ENCODE results near the gene DAZAP1. TPM values are rescaled to one million over a fixed set of nuclear protein-coding genes. Genes with fewer than 3 reads are reported as not detected.

Gene DAZAP1
- total RNA-seq, 2 experiments from 2014 or later = 248 to 347 TPM

DNA sequence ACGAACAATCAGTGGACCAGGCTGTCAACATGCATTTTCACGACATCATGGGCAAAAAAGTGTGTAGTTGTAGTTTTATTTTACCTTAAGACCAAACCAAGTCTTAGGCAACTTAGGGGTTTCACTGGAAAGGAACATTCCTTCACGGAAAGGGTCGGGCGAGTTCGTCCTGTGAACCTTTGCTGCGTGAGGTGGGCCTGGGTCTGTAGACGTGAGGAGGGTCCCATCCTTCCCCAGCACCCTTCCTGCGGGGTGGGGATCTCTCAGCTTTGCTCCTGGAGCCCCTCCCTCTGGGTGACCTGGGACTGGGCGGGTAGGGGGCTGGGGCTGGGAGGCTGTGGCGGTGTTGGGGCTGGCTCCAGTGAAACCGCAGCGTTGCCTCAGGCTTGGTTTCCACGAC, 18.5 kb downstream of the DAZAP1 start:
- intact Hi-C loops (cut with DNase I, micrococcal nuclease) = no loop called here
- CTCF ChIA-PET = no interaction called here
- H3K4me1 Mint-ChIP-seq = no peaks in the 10 kb centered on the region

DNA sequence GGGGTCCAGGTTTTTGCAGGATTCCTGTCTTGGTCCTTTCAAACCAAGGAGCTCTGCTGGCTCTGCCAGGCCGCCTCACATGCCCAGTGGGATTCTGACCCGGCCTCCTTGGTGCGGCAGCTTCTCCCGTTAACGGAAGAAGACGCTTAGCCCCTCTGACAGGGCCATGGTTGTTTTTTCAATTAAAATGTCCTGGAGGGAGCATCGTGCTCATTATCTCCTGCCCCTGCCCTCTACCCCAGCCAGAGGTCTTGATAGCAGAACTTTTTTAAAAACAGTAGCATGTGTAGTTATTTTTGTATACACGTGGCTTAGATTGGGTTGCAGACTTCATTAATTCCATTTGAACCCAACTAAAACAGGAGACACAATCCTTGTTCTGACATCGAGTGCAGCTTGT, 19.4 kb downstream of the DAZAP1 start:
- no peaks in the 10 kb centered on the region for H3K4me1 Mint-ChIP-seq
- H3K36me3 Mint-ChIP-seq (ENCODE audit: low read depth) = peaks cover 24% of the 10 kb centered on the region
- DNase-seq = no peak
- no peak for ATAC-seq
- H3K4me3 Mint-ChIP-seq = no peak overlapping the region
- ChIA-PET POLR2A (no interaction called here), CTCF (interaction anchor here (1.1 kb wide), 1 partner anchor 11 kb away, joined by 3 read pairs; no protein-coding TSS in a partner anchor)
- no peaks in the 10 kb centered on the region for H3K9me3 Mint-ChIP-seq (ENCODE audit: low read depth)
- H3K27ac Mint-ChIP-seq = no peak overlapping the region
- no peaks in the 10 kb centered on the region for H3K27me3 Mint-ChIP-seq
- intact Hi-C loops (cut with DNase I, micrococcal nuclease) = no loop called here

More for the DNA sequence above, 18.5 kb downstream of the DAZAP1 start:
- peaks cover 22% of the 10 kb centered on the region for H3K36me3 Mint-ChIP-seq (ENCODE audit: low read depth)
- no peaks in the 10 kb centered on the region for H3K9me3 Mint-ChIP-seq (ENCODE audit: low read depth)
- no peaks in the 10 kb centered on the region for H3K27me3 Mint-ChIP-seq
- DNase-seq = no peak
- POLR2A ChIA-PET = no interaction called here
- no peak overlapping the region for H3K4me3 Mint-ChIP-seq
- ATAC-seq = no peak
- H3K27ac Mint-ChIP-seq = no peak overlapping the region

DNA sequence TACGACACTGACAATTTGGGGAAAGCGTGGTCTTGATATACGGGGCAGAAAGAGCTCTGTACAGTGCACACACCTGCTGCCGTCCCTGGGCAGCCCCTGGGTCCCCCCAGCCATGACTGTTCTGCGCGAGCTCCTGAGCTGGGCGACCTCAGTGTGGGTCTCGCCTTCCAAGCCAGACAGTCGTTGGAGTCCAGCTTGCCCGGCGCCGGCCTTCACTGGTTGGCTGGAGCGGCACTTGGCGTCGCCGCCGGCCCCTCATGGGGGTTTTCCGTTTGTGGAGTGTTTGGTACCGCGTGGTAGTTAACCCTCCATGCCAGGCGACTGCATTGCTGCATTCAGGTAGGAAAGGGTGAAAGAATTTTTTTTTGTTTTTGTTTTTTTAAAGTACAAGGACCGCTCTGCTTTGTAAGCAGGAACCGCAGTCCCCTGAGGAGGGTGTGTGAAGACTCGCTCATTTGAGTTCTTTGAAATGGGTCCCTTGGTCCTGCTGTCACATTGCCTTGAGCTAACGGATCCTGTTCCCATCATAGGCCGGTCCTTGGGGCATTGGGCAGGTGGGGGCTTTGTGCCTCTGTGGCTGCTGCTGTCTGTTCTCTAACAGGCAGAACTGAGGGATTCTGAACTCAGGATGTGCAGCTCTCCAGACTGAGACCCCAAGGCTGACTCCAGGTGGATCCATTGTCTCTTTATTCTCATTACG, 20.0 kb downstream of the DAZAP1 start:
- ChIA-PET POLR2A (no interaction called here), CTCF (interaction anchor here (0.6 to 1.1 kb wide), 3 partner anchors 9 to 13 kb away, joined by 3 read pairs; no protein-coding TSS in a partner anchor)
- intact Hi-C loops (cut with DNase I, micrococcal nuclease) = no loop called here
- peaks cover 27% of the 10 kb centered on the region for H3K36me3 Mint-ChIP-seq (ENCODE audit: low read depth)
- DNase-seq (no peak), ATAC-seq (no peak)
- no peaks in the 10 kb centered on the region for H3K9me3 Mint-ChIP-seq (ENCODE audit: low read depth)
- no peaks in the 10 kb centered on the region for H3K27me3 Mint-ChIP-seq
- H3K4me1 Mint-ChIP-seq = no peaks in the 10 kb centered on the region
- H3K27ac Mint-ChIP-seq = no peak overlapping the region
- H3K4me3 Mint-ChIP-seq = no peak overlapping the region

DNA sequence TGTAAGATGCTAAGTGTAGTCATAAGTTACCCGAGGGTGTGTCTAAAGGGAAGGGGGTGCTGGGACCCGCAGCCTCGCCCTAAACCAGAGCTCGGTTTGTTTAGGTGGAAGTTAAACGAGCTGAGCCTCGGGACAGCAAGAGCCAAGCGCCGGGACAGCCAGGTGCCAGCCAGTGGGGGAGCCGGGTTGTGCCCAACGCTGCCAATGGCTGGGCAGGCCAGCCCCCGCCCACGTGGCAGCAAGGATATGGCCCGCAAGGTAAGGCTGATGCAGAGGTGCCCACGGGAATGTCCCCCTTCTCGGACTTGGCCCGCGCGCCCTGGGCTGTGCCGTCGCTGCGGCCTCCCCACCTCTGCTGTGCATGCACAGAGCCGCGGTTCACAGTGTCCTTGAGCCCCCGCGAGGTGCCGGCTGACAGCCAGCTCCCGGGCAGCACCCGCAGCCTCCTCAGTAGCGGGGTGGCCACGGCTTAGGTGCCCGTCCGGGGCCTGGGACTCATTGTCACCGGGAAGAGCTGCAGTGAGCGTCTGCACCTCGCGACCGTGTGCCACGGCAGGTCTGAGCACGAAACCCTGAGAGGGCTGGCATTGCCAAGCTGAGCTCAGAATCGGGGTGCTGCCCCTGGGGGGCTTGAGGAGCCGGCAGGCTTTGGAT, 21.5 kb downstream of the DAZAP1 start:
- H3K36me3 Mint-ChIP-seq (ENCODE audit: low read depth) = peaks cover 27% of the 10 kb centered on the region
- H3K27ac Mint-ChIP-seq = no peak overlapping the region
- CTCF ChIA-PET = interaction anchor here (0.8 to 1.4 kb wide), 2 partner anchors 16 to 20 kb away, joined by 3 read pairs; no protein-coding TSS in a partner anchor
- no peaks in the 10 kb centered on the region for H3K27me3 Mint-ChIP-seq
- H3K4me3 Mint-ChIP-seq = no peak overlapping the region
- no peaks in the 10 kb centered on the region for H3K9me3 Mint-ChIP-seq (ENCODE audit: low read depth)
- POLR2A ChIA-PET = no interaction called here
- DNase-seq (no peak), ATAC-seq (no peak)
- H3K4me1 Mint-ChIP-seq = no peaks in the 10 kb centered on the region
- intact Hi-C loops (cut with DNase I, micrococcal nuclease) = no loop called here

DNA sequence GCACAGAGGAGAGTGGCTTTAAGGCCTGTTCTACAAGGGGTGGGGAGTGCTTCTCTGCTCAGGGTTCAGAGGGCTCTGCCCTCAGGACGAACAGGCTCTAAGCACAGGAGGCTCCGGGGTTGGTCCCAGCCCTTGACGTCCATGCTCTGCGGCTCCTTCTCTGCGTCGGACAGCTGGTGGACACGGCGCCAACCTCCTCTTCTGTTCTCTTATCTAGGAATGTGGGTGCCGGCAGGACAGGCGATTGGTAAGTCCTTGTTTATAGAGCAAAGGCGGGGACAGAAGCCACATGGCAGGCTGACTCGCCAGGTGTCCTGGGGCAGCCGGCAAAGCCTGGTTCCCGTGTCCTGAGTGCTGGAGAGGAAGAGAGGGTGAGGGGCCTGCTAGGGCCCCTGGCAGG, 22.4 kb downstream of the DAZAP1 start:
- Mint-ChIP-seq H3K4me1 (no peaks in the 10 kb centered on the region), H3K36me3 (ENCODE audit: low read depth) (peaks cover 23% of the 10 kb centered on the region), H3K27ac (no peak overlapping the region), H3K4me3 (no peak overlapping the region), H3K27me3 (no peaks in the 10 kb centered on the region), H3K9me3 (ENCODE audit: low read depth) (no peaks in the 10 kb centered on the region)
- intact Hi-C loops (cut with DNase I, micrococcal nuclease) = no loop called here
- ChIA-PET CTCF (interaction anchor here (1.4 kb wide), 1 partner anchor 21 kb away, joined by 3 read pairs; no protein-coding TSS in a partner anchor), POLR2A (no interaction called here)
- ATAC-seq = no peak
- no peak for DNase-seq

DNA sequence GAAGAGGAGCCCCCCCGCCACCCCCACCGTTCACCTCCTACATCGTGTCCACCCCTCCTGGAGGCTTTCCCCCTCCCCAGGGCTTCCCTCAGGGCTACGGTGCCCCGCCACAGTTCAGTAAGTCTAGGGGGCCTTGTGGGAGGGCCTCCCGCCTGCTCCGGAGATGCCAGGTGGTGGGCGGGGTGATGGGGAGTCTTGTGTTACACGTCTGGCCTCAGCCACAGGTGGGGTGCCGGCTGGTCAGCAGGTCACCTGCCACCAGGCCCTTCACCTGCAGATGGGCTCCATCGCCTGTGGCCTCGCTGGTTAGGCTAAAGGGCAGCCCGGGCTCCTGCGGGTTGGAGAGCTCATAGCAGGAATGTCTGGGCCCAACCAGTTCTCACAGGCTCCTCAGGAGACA, 22.9 kb downstream of the DAZAP1 start:
- Mint-ChIP-seq H3K4me3 (no peak overlapping the region), H3K27ac (no peak overlapping the region), H3K36me3 (ENCODE audit: low read depth) (peaks cover 21% of the 10 kb centered on the region), H3K9me3 (ENCODE audit: low read depth) (no peaks in the 10 kb centered on the region), H3K27me3 (no peaks in the 10 kb centered on the region), H3K4me1 (no peaks in the 10 kb centered on the region)
- ATAC-seq (no peak), DNase-seq (no peak)
- CTCF ChIA-PET = interaction anchor here (0.6 to 0.7 kb wide), 2 partner anchors 13 to 164 kb away, joined by 4 to 6 read pairs; no protein-coding TSS in a partner anchor
- POLR2A ChIA-PET = no interaction called here
- intact Hi-C loops (cut with DNase I, micrococcal nuclease) = no loop called here

DNA sequence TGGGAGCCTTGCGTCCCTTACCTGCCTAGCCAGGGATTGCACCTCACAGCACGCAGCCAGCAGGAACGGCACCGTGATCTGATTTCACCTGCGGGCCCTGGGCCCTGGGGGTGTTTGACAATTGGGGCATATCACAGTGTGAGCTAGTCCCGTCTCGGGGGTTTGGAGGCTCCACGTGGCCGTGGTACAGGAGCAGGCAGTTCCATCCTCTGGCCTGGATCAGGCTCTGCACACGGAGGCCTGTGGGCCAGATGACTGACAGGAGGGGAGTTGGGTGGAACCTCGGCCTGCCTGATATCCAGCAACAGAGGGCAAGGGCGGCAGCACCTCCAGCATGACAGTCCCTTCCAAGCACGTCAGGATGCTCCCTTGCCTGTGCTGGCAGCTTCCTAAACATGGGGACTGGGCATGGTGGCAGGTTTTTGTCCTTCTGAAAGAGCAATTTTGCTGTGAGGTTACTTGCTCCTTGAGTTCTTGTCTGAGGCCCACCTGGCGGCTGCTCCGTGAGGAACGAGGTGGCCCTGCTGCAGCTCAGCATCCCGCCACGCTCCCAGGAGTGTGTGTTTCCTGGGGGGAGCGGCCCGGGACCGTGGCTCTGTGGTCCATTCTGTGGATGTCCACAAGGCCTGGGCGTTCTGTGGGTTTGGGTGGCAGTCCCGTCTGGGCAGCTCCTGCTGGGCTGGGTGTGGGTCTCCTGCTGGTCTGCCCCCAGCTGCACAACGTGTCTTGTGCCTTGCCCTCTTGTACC, 24.5 kb downstream of the DAZAP1 start:
- H3K27ac Mint-ChIP-seq = no peak overlapping the region
- ChIA-PET CTCF (interaction anchor here (0.6 kb wide), 1 partner anchor 241 kb away, joined by 3 read pairs; no protein-coding TSS in a partner anchor), POLR2A (interaction anchor here (0.5 kb wide), 1 partner anchor 18 kb away, joined by 4 read pairs; no protein-coding TSS in a partner anchor)
- ATAC-seq (no peak), DNase-seq (no peak)
- no peak overlapping the region for H3K4me3 Mint-ChIP-seq
- intact Hi-C loops (cut with DNase I, micrococcal nuclease) = no loop called here
- peaks cover 19% of the 10 kb centered on the region for H3K36me3 Mint-ChIP-seq (ENCODE audit: low read depth)
- H3K27me3 Mint-ChIP-seq = no peaks in the 10 kb centered on the region
- no peaks in the 10 kb centered on the region for H3K9me3 Mint-ChIP-seq (ENCODE audit: low read depth)
- H3K4me1 Mint-ChIP-seq = no peaks in the 10 kb centered on the region

DNA sequence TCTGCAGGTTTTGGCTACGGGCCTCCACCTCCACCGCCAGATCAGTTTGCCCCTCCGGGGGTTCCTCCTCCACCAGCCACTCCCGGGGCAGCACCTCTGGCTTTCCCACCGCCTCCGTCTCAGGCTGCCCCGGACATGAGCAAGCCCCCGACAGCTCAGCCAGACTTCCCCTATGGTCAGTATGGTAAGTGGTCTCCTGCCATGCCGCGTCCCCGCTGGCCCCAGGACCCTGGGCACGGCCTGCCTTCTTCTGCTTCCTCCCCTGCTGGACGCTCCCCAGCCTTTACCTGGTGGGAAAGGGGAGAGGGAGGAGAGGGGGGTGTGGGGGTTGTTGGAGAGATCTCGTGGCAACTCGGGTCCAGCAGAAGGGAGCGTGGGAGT, 25.1 kb downstream of the DAZAP1 start:
- H3K27ac Mint-ChIP-seq = no peak overlapping the region
- ChIA-PET CTCF (no interaction called here), POLR2A (no interaction called here)
- H3K4me3 Mint-ChIP-seq = no peak overlapping the region
- intact Hi-C loops (cut with DNase I, micrococcal nuclease) = no loop called here
- ATAC-seq (no peak), DNase-seq (no peak)
- H3K4me1 Mint-ChIP-seq = peaks cover under 1% of the 10 kb centered on the region
- peaks cover 19% of the 10 kb centered on the region for H3K36me3 Mint-ChIP-seq (ENCODE audit: low read depth)
- H3K9me3 Mint-ChIP-seq (ENCODE audit: low read depth) = no peaks in the 10 kb centered on the region
- no peaks in the 10 kb centered on the region for H3K27me3 Mint-ChIP-seq

DNA sequence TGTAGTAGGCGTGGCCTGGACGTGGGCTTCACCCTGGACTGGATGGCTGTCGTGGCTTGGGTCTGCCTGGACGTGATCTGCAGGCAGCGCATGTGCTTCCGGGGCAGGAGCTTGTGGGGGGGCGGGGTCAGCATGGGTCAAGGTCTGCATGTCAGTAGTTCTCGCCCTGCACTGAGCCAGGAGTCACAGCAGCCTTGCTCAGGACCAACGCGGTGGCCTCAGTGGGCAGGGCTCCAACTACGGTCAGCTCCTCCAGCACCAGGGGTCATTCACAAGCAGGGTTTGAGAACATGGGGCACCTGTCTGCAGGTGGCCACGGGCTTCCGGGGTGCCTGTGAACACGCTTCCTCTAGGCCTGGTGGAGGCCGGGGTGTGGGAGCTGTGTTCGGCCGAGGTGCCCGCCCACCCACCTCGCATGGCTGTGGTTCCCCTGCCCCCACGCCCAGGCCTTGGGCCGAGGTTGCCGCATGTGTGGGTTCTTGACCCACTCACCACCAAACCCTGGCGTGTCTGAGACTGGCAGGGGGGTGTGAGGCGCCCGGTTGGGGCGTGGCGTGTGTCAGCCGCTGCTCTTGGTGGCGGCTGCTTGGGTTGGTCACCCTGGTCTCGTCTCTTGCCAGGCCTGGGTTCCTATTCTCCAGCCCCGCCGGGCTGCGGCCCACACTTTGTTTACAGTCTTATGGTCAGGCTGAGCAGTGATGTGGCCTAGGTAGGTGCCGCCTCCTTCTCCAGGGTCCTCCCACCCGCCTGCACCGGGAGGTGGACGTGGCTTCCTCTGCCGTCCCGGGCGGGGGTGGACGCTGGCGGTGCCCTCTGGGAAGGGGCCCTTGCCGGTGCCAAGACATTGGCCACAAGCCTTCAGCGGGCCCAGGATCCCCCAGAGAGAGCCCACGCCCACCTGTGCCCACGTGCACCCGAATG, 26.0 kb downstream of the DAZAP1 start:
- ChIA-PET POLR2A (no interaction called here), CTCF (no interaction called here)
- intact Hi-C loops (cut with DNase I, micrococcal nuclease) = no loop called here
- Mint-ChIP-seq H3K27ac (no peak overlapping the region), H3K27me3 (no peaks in the 10 kb centered on the region), H3K9me3 (ENCODE audit: low read depth) (no peaks in the 10 kb centered on the region), H3K4me3 (no peak overlapping the region), H3K4me1 (peaks cover 9% of the 10 kb centered on the region), H3K36me3 (ENCODE audit: low read depth) (peaks cover 22% of the 10 kb centered on the region)
- ATAC-seq = no peak
- DNase-seq = no peak

DNA sequence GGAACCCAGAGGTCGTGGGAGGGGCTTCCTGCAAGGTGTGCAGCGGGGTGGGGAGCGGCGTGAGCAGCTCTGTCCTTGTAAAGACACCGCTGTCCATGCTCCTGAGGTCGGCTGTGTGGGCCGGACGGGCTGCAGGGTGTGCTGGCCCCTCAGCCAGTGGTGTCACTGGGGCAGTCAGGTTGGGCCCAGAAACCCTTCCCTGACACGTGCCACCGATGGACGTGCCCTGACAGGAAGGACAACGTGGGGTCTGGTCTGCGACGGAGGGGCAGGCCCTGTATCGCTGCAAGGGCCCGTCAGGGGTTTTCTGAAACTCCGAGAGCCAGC, 26.6 kb downstream of the DAZAP1 start:
- Mint-ChIP-seq H3K27me3 (no peaks in the 10 kb centered on the region), H3K36me3 (ENCODE audit: low read depth) (peaks cover 24% of the 10 kb centered on the region), H3K27ac (no peak overlapping the region), H3K9me3 (ENCODE audit: low read depth) (no peaks in the 10 kb centered on the region), H3K4me1 (peaks cover 9% of the 10 kb centered on the region), H3K4me3 (no peak overlapping the region)
- intact Hi-C loops (cut with DNase I, micrococcal nuclease) = no loop called here
- CTCF ChIA-PET = no interaction called here
- POLR2A ChIA-PET = no interaction called here
- ATAC-seq (no peak), DNase-seq (no peak)

DNA sequence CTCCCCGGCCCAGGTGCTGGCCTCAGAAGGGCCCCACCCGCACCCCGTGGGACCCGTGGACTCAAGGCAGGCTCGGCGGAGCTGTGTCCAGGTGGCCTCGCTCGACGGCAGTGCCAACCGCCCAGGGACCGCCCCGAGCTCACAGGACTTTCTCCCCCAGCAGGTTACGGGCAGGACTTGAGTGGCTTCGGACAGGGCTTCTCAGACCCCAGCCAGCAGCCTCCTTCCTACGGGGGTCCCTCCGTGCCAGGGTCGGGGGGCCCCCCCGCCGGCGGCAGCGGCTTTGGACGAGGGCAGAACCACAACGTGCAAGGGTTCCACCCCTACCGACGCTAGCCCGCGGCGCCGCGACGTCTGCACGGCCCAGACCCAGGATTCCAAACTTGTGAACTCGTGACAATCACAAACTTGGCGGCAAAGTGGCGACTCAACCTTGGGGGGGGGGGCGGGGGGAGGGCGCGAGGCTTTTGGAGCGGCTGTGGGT, 27.2 kb downstream of the DAZAP1 start:
- H3K36me3 Mint-ChIP-seq (ENCODE audit: low read depth) = peaks cover 30% of the 10 kb centered on the region
- peaks cover 10% of the 10 kb centered on the region for H3K4me1 Mint-ChIP-seq
- intact Hi-C loops (cut with DNase I, micrococcal nuclease) = loop anchor here in 1 of 2 experiments (5.0 kb wide), 1 partner anchor 637 kb away; the partner anchor contains the start of gene PTBP1
- POLR2A ChIA-PET = no interaction called here
- H3K9me3 Mint-ChIP-seq (ENCODE audit: low read depth) = no peaks in the 10 kb centered on the region
- no peaks in the 10 kb centered on the region for H3K27me3 Mint-ChIP-seq
- DNase-seq = no peak
- no peak overlapping the region for H3K27ac Mint-ChIP-seq
- no peak overlapping the region for H3K4me3 Mint-ChIP-seq
- CTCF ChIA-PET = no interaction called here
- no peak for ATAC-seq
